Liver (tissue), 3 donors: ENCODE results near the gene SP2.

ENCODE experiments used
- TF ChIP-seq, protein P1 (sequence below): IDR thresholded peaks from 2 replicates; pipeline ENCODE4 v1.6.1; 2016; ENCODE audit warnings: antibody characterized with exemption
- TF ChIP-seq, protein P2 (sequence below): fragments of 150-350 bp; IDR thresholded peaks from 2 replicates; pipeline ENCODE4 v1.5.1; 2017; ENCODE audit warnings: improper control_type of control experiment, low read depth, low read length; ENCODE audit not compliant: missing input control
- TF ChIP-seq, protein P3 (sequence below): IDR thresholded peaks from 2 replicates; pipeline ENCODE4 v1.6.1; 2016; ENCODE audit warnings: antibody characterized with exemption
- donor health status: healthy.
- donor health status: healthy.

DNA sequence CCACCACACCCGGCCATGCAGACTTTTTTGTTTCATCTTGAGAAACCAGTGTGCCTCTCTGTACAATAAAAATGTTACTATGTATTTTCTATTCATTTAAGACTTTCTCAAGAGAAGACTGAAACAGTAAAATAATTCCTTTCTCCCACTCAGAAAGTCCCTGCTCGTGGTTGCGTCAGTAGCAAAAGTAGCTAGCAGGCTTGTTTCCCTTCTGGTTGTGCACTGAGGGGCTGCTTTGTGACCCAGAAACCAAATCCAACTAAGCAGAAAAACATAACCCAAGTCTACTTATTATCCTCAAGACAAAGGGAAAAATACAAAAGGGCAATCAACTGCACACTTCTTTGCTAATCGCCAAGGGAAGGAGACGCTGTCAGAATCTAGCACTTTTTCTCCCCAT is 41.9 kb downstream of the SP2 start:
- TF ChIP-seq, protein P1, sequence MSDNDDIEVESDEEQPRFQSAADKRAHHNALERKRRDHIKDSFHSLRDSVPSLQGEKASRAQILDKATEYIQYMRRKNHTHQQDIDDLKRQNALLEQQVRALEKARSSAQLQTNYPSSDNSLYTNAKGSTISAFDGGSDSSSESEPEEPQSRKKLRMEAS, result no peak
- TF ChIP-seq, protein P2, sequence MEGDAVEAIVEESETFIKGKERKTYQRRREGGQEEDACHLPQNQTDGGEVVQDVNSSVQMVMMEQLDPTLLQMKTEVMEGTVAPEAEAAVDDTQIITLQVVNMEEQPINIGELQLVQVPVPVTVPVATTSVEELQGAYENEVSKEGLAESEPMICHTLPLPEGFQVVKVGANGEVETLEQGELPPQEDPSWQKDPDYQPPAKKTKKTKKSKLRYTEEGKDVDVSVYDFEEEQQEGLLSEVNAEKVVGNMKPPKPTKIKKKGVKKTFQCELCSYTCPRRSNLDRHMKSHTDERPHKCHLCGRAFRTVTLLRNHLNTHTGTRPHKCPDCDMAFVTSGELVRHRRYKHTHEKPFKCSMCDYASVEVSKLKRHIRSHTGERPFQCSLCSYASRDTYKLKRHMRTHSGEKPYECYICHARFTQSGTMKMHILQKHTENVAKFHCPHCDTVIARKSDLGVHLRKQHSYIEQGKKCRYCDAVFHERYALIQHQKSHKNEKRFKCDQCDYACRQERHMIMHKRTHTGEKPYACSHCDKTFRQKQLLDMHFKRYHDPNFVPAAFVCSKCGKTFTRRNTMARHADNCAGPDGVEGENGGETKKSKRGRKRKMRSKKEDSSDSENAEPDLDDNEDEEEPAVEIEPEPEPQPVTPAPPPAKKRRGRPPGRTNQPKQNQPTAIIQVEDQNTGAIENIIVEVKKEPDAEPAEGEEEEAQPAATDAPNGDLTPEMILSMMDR, result no peak
- TF ChIP-seq, protein P3, sequence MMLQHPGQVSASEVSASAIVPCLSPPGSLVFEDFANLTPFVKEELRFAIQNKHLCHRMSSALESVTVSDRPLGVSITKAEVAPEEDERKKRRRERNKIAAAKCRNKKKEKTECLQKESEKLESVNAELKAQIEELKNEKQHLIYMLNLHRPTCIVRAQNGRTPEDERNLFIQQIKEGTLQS, result no peak
